Sigmoid colon (tissue), 4 donors: Measurements from ENCODE around the gene CTTN.

Experiments used
- CTCF ChIP-seq, 4 experiments: fragments of 450-650 bp in 3 of 4; fragments of 200-600 bp in 1 of 4; IDR thresholded peaks; one replicate each; pipeline ENCODE4 v1.5.1; 2016 to 2019; ENCODE audit warnings: antibody characterized with exemption in 4 of 4, mild to moderate bottlenecking in 3 of 4, moderate library complexity in 2 of 4
- EP300 ChIP-seq, 4 donors: sonication (generic); formaldehyde crosslinking; IDR thresholded peaks; one replicate each; pipeline ENCODE4 v1.6.1; 2017; ENCODE audit warnings: antibody characterized with exemption in 4 of 4
- POLR2A ChIP-seq, 2 donors: fragments of 450-650 bp; IDR thresholded peaks; one replicate each; pipeline ENCODE4 v1.6.1; 2016; ENCODE audit warnings: antibody characterized with exemption in 2 of 2, mild to moderate bottlenecking in 2 of 2, moderate library complexity in 2 of 2
- POLR2AphosphoS5 ChIP-seq, 4 donors: sonication (generic); formaldehyde crosslinking; IDR thresholded peaks; one replicate each; pipeline ENCODE4 v1.6.1; 2017; ENCODE audit warnings: antibody characterized with exemption in 4 of 4

GRCh38 chr11:70485326-70486025 is 87.1 kb downstream of the CTTN start:
- TF ChIP-seq CTCF (IDR thresholded peaks at IDR 0.05) (no peak), POLR2A (IDR thresholded peaks at IDR 0.05) (no peak), EP300 (IDR thresholded peaks at IDR 0.05) (no peak), POLR2AphosphoS5 (IDR thresholded peaks at IDR 0.05) (no peak)
